GM19239 (cell line): Measurements from ENCODE around the gene ARMC12.

Experiments
- DNase-seq: peaks from one replicate; pipeline ENCODE4 v3.0.0; 2011; ENCODE audit warnings: low spot score; ENCODE audit not compliant: insufficient read length
- FAIRE-seq: peaks from 2 replicates; lab custom pipeline; 2011; peaks lifted over from hg19 to GRCh38; lab: Jason Lieb, UNC

Gene ARMC12

DNA sequence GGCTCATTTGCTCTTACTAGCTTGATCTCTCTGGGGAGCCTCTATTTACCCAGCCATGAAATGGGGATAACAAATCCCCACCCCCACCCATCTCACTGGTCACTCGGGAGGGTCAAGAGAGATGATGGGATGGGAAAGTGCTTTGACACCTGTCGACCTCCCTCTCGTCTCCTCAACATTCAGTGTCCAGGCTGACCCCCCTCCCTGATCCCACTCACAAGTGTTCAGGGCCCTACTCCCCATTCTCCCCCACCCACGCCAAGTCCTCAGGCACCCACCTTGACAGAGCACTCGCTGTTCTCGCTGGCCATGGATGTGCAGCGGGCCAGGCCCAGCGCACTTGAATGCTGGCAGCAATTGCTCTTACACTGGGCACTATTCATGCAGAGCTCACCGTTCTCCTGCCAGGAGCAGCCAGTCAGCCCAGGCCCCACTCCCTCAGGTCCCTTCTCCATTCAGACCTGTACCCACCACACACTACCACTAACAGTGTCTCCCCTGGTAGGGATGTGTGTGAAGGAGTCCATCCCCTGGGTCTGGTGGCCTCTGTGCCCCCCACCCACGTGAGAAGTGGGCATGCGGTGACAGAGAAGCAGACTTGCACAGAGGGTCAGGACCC, 58.7 kb downstream of the ARMC12 start:
- DNase-seq (no peak), FAIRE-seq (no peak)

DNA sequence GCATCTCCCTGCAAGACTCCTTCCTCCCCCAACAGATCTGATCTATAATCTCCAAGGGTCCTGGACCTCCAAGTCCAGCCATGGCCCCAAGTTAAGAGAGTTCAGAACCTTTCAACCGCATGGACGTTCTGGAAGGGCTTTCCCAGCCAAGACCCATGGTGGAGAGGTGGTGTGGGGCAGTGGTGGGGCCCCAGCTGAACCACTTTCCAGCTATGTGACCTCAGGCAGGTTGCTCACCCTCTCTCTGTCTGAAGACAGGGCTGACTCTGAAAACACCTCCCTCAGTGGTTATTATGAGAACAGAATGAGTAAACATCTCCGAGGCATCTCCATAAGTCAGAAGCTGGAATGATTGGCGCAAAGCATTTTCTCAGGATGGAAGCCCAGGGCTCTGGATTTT, 59.4 kb downstream of the ARMC12 start:
- DNase-seq (no peak), FAIRE-seq (no peak)

- no peak for DNase-seq
- FAIRE-seq = no peak
Measured at GRCh38 chr6:35797837-35798526, 61.1 kb downstream of the ARMC12 start.
